HepG2 (cell line): Measurements from ENCODE around the gene CACNA1D. TPM values are rescaled to one million over a fixed set of nuclear protein-coding genes. Genes with fewer than 3 reads are reported as not detected.
A peak's percentile ranks its signal among the peaks of the same experiment; 100 is the strongest.

ENCODE experiments used
- ATF3 ChIP-seq: sonication (generic); formaldehyde crosslinking; IDR thresholded peaks from 2 replicates; pipeline ENCODE4 v1.4.0; 2020; ENCODE audit warnings: missing genetic modification reagents
- FOXJ3 ChIP-seq: sonication (generic); formaldehyde crosslinking; IDR thresholded peaks from 2 replicates; pipeline ENCODE4 v1.4.0; 2020; ENCODE audit warnings: missing genetic modification reagents, mild to moderate bottlenecking, borderline replicate concordance
- HOXA7 ChIP-seq: sonication (generic); formaldehyde crosslinking; IDR thresholded peaks from 2 replicates; pipeline ENCODE4 v1.8.1; 2022; ENCODE audit warnings: mild to moderate bottlenecking, missing genetic modification reagents, moderate library complexity
- KAT8 ChIP-seq: IDR thresholded peaks from 2 replicates; pipeline ENCODE4 v1.6.1; 2016; ENCODE audit warnings: missing genetic modification reagents, missing compliant biosample characterization
- KDM5B ChIP-seq: sonication (generic); formaldehyde crosslinking; IDR thresholded peaks from 2 replicates; pipeline ENCODE4 v1.4.0; 2020; ENCODE audit warnings: missing genetic modification reagents, mild to moderate bottlenecking, borderline replicate concordance
- KLF6 ChIP-seq: IDR thresholded peaks from 2 replicates; pipeline ENCODE4 v1.8.0; 2016; ENCODE audit warnings: missing biosample characterization, missing genetic modification reagents
- MEF2D ChIP-seq: sonication (generic); formaldehyde crosslinking; IDR thresholded peaks from 2 replicates; pipeline ENCODE4 v1.5.1; 2020; ENCODE audit warnings: mild to moderate bottlenecking, missing genetic modification reagents
- MLX ChIP-seq: IDR thresholded peaks from 2 replicates; pipeline ENCODE4 v1.6.1; 2016
- SP140L ChIP-seq: sonication (generic); formaldehyde crosslinking; IDR thresholded peaks from 2 replicates; pipeline ENCODE4 v1.4.0; 2020; ENCODE audit warnings: missing genetic modification reagents, borderline replicate concordance
- ZNF318 ChIP-seq: sonication (generic); formaldehyde crosslinking; IDR thresholded peaks from 2 replicates; pipeline ENCODE4 v1.4.0; 2020; ENCODE audit warnings: mild to moderate bottlenecking, missing genetic modification reagents
- ZNF747 ChIP-seq: sonication (generic); formaldehyde crosslinking; IDR thresholded peaks from 2 replicates; pipeline ENCODE4 v1.8.1; 2023; ENCODE audit warnings: missing genetic modification reagents, mild to moderate bottlenecking, borderline replicate concordance
- polyA plus RNA-seq, 8 experiments: library from polyadenylated mRNA; depleted of rRNA in 3 of 8; stranded (reverse) in 7 of 8; unstranded in 1 of 8; fragments of >200 nt; fragmentation: Illumina TruSeq in 4 of 8; extraction: Trizol in 4 of 8; gene quantifications; 2 replicates each; pipeline versions ENCODE4 v1.2.1 to v1.2.3, GENCODE V29; 2011 to 2016; ENCODE audit warnings: low read depth in 4 of 8, missing spikeins in 1 of 8, mixed read lengths in 1 of 8; ENCODE audit not compliant: insufficient read depth in 1 of 8
- total RNA-seq, 5 experiments: library from RNA; depleted of rRNA; stranded (reverse); fragments of >200 nt; fragmentation: Illumina TruSeq; extraction: Trizol; gene quantifications; 2 replicates each; pipeline ENCODE4 v1.2.3, GENCODE V29; 2016; ENCODE audit warnings: low read depth in 1 of 5
- TF ChIP-seq, protein P1 (sequence below): sonication (generic); formaldehyde crosslinking; IDR thresholded peaks from 2 replicates; pipeline ENCODE4 v1.5.1; 2020; ENCODE audit warnings: missing genetic modification reagents, mild to moderate bottlenecking, borderline replicate concordance

Gene CACNA1D
- total and polyA plus RNA-seq, 2 of the 13 experiments (the other 11 are each of a cell fraction or from before 2014, with no cell fraction given), result 0.26 to 0.38 TPM

DNA sequence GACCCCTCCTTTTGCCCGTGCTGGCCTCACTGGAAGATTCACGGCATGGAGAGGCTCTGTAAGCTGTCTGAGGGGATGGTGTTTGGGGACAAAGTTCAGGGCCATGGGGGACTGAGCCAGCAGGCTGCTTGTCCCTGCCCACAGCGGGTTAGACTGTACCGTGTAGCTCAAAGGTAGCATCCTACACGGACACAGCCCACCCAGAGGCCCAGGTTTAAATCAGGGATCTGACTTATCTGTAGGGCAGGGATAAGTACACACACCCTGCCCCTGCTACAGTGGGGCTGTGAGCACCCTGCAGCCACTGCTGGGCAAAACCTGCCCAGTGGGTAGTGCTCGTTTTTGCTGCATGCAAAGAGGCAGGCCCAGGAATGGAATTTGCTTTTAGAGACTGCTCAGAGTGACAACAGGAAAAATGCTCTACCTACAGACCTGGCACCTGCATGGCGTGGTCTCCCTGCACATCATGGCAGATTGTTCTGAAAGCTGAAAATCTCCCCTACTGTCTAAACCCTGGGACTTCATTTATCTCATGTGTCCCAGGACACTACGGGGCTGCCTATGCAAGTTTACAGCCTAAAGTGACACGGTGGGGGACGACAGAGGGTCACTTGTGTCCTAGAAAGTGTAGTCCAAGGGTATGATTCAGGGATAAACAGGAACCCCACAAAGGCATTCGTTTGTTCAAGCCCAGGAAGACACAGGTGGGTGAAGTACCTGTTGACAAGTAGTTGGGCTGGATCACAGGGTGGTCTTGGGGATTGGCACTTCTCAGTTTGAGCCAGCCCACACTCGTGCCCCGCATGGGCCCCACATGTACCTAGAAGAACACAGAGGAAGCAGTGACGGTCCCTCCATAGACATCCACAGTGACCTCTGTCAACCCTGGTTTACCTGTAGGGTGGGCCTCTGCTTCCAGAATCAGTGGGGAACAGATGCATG is 324.1 kb downstream of the CACNA1D start (continued):
- TF ChIP-seq KAT8 (CRISPR knock-in tag) (0 out of 2 replicates have a peak, but pooled peaks have one; percentile 21), KLF6 (0 out of 2 replicates have a peak, but pooled peaks have one; percentile 43), ATF3 (CRISPR knock-in tag) (no peak), MLX (CRISPR knock-in tag) (no peak), SP140L (CRISPR knock-in tag) (no peak), ZNF318 (CRISPR knock-in tag) (no peak), MEF2D (CRISPR knock-in tag) (no peak), FOXJ3 (CRISPR knock-in tag) (no peak), ZNF747 (no peak), KDM5B (CRISPR knock-in tag) (no peak), HOXA7 (no peak)
- TF ChIP-seq, protein P1, sequence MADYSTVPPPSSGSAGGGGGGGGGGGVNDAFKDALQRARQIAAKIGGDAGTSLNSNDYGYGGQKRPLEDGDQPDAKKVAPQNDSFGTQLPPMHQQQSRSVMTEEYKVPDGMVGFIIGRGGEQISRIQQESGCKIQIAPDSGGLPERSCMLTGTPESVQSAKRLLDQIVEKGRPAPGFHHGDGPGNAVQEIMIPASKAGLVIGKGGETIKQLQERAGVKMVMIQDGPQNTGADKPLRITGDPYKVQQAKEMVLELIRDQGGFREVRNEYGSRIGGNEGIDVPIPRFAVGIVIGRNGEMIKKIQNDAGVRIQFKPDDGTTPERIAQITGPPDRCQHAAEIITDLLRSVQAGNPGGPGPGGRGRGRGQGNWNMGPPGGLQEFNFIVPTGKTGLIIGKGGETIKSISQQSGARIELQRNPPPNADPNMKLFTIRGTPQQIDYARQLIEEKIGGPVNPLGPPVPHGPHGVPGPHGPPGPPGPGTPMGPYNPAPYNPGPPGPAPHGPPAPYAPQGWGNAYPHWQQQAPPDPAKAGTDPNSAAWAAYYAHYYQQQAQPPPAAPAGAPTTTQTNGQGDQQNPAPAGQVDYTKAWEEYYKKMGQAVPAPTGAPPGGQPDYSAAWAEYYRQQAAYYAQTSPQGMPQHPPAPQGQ, result no peak
